NCI-H524 (cell line): ENCODE results near the gene ATF7IP2.
"Not testable (repeated sequence)": the region's sequence is repeated elsewhere in the genome, so short reads cannot be mapped to it uniquely, and the experiment has no call there.

Source experiments
- DNase-seq, 2 experiments: peaks; one replicate each; lab custom pipeline; 2025; lab: John Stamatoyannopoulos, UW

Gene ATF7IP2, protein sequence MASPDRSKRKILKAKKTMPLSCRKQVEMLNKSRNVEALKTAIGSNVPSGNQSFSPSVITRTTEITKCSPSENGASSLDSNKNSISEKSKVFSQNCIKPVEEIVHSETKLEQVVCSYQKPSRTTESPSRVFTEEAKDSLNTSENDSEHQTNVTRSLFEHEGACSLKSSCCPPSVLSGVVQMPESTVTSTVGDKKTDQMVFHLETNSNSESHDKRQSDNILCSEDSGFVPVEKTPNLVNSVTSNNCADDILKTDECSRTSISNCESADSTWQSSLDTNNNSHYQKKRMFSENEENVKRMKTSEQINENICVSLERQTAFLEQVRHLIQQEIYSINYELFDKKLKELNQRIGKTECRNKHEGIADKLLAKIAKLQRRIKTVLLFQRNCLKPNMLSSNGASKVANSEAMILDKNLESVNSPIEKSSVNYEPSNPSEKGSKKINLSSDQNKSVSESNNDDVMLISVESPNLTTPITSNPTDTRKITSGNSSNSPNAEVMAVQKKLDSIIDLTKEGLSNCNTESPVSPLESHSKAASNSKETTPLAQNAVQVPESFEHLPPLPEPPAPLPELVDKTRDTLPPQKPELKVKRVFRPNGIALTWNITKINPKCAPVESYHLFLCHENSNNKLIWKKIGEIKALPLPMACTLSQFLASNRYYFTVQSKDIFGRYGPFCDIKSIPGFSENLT

DNA sequence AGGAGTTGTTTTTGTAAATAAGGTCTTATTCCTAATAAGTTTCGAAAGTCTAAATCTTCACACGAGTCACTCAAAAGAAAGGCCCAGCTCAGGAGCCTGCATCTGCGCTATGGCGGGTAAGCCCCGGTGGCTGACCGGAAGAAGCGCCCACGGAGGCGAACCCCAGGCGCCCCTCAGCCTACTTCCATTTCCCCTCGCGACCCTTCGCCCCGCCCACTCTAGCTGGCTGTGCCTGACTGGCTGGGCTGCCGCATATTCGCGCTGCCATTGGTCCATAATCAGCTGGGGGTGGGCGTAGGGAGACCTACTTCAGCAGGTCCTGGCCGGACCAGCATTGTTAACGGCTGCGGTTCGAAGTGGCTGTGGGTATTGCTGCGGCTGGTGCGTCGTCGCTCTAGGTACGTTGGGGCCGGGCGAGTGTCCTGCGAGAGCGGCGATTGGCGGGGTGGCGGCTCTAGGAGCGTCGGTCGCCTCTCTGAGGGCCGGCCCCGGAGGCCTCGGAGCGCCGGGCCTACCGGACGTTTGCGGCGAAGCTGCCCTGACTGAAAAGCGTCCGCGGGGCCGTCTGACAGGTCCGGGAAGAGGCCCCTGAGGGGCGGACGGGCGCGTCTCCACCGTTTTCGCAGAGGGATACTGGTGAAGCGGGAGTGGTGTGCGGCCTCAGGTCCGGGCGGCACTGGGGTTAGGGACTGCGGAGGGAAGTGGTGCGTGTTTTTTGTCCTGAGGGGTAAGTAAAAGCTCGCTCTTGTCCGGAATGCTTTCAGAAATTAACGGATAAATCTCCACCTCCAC lies at the start of gene ATF7IP2:
Gene ATF7IP2 (plus strand): TSS at position 337 of the 792 bp plus-strand sequence. CDS start 44,560 bp downstream, outside the sequence.
- peak; percentile 85 to 90 for DNase-seq

DNA sequence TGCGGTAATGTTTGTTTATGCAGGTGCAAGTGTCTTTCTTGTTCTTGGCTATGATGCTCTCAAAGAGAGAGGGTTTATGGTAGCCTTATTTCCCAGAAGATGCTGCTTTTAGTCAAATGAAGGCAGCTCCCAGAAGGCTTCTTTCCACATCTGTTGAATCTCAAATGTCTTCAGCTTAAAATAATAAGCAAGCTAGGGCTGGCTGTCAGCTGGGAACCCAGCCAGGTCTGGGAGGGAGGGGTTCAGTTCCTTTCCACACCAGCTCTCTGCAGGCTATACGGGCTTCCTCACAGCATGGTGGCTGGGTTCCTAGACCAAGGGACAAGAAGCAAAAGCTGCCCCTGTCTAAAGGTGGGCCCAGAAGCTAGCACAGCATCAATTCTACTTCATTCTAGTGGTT lies 47.4 kb upstream of the ATF7IP2 start:
- peak; percentile 9 to 49 for DNase-seq

- DNase-seq, result no peak
Observed at GRCh38 chr16:10339777-10340732, 45.8 kb upstream of the ATF7IP2 start.

DNA sequence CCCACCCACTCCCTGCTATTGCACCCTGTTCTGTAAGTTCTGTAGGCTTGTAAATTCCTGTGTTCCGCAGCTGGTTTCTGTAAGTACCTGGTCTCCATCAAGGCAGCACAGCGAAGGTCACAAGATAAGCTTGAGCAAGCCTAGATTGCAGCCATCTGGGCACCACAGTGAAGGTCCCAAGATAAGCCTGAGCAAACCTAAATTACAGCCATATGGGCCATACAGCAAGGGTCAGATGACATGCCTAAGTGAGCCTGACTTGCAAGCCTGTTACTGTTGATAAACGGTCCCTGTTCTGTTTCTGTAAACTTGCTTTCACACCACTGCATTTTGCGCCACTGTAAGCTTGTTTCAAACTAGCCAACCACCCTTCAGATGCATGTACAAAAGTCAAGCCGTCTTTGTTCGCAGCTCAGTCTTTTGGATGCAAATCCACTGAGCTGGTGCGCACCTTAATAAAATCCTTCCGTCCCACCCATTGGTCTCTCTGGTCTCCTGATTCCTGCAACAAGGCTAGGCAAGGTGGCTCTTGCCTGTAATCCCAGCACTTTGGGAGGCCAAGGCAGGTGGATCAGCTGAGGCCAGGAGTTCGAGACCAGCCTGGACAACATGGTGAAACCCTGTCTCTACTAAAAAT lies 42.6 kb upstream of the ATF7IP2 start:
- DNase-seq, result peak in 1 of 2 experiments; percentile 21

GRCh38 chr16:10344699-10345098 lies 41.2 kb upstream of the ATF7IP2 start:
- DNase-seq, result not testable (repeated sequence)

DNA sequence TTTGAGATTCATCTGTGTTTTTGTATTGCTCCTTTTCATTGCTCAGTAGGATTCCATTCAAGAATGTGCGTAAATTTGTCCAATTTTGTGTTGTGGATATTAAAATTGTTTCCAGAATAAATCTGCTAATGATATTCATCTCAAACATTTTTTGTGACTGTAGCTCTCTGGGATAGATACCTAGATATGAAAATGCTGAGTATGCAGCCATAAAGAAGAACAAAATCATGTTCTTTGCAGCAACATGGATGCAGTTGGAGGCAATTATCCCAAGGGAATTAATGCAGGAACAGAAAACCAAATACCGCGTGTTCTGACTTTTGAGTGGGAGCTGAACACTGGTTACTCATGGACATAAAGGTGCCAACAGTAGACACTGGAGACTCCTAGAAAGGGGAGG lies 40.2 kb upstream of the ATF7IP2 start:
- no peak for DNase-seq

DNA sequence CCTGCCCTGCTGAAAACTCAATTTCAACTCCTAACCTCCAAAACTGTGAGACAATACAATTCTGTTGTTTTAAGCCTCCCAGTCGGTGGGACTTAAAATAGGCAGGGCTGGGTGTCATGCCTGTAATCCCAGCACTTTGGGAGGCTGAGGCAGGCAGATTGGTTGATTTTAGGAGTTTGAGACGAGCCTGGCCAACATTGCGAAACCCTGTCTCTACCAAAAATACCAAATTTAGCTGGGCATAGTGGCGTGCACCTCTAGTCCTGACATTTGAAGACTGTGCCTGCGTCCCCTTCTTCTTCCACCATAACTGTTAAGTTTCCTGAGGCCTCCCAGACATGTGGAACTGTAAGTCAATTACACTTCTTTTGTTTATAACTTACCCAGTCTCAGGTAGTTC lies 36.0 kb upstream of the ATF7IP2 start:
- DNase-seq, result no peak

DNA sequence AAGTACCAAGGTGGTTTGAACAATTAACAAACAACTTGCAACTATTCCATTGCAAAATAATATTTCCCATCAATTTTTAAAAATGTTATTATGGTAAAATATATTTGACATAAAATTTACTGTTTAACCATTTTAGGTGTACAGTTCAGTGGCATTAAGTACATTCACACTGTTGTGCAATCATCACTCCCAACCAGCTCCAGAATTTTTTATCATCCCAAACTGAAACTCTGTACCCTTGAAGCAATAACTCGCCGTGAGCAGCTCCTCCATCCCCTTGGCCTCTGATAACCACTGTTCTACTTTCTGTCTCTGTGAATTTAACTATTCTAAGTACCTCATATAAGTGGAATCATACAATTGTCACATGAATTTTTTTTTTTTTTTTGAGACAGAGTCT lies 33.6 kb upstream of the ATF7IP2 start:
- no peak for DNase-seq

GRCh38 chr16:10355589-10355988 lies 30.3 kb upstream of the ATF7IP2 start:
- DNase-seq, result no peak

GRCh38 chr16:10356870-10357842 lies 28.7 kb upstream of the ATF7IP2 start:
- DNase-seq, result no peak

- not testable (repeated sequence) for DNase-seq
Observed at GRCh38 chr16:10361747-10362076, 24.1 kb upstream of the ATF7IP2 start.

DNA sequence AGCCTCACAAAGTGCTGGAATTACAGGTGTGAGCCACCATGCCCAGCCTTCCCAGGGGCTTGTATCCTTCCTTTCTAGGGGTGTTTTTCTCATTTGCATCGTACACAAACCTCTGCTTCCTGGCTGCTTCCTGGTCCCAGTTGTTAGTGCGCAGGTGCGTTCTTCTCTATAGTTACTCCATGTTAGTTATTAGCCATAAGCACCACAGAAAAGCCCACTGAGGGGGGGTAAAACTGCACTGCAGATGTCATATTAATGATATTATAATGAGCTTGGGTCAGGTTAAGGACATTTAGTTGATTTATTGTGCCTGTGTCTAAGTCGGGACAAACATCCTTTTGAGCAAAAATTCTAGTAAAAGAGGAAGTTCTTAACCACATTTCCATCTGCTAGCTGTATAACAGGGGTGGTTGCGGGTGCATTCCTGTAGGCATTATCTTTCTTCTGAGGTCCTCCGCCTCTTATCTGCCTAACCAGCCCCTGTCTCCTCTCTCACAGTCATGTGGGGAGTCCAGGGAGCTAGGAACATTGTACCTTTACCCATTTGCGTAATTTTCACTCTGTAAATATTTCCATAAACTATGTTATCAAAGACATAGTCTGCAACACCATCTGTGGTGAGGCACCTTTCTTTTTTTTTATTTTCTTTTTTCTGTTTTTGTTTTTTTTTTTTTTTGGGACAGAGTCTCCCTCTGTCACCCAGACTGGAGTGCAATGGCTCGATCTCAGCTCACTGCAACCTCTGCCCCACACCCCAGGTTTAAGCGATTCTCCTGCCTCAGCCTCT lies 23.6 kb upstream of the ATF7IP2 start:
- DNase-seq, result no peak

- not testable (repeated sequence) for DNase-seq
Observed at GRCh38 chr16:10362864-10363197, 23.0 kb upstream of the ATF7IP2 start.

DNA sequence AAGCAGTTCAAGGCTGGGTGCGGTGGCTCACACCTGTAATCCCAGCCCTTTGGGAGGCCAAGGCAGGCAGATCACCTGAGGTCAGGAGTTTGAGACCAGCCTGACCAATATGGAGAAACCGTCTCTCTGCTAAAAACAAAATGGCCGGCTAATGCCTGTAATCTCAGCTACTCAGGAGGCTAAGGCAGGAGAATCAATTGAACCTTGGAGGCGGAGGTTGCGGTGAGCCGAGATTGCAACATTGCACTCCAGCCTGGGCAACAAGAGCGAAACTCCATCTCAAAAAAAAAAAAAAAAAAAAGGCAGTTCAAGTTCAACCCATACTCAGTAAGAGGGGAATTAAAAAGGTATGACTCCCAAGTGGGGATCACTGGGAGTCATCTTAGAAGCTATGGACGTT lies 19.2 kb upstream of the ATF7IP2 start:
- DNase-seq, result not testable (repeated sequence)

GRCh38 chr16:10367616-10368188 lies 18.2 kb upstream of the ATF7IP2 start:
- DNase-seq, result no peak

DNA sequence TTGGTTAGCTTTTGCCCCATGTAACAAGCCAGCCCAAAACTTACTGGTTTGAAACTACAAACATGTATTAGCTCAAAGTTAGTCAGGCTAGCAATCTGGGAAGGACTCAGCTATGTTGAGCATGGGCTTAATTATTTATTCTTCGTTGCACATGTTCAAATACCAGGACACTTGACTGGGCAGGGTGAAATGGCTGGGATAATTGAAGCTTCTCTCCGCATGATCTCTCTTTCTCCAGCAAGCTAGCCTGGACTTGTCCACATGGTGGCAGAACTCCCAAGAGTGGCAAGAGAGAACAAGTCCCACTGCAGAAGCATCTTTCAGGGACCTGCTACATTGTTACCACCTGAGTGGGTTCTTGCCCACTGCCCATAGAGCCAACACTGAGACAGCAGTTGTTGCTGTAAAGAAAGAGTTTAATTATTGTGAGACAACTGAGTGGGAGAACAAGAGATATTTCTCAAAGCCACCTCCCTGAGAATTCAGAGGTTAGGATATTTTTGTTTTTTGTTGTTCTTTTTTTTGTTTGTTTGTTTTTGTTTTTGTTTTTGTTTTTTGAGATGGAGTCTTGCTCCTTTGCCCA lies 16.8 kb upstream of the ATF7IP2 start:
- DNase-seq, result peak in 1 of 2 experiments; percentile 9

DNA sequence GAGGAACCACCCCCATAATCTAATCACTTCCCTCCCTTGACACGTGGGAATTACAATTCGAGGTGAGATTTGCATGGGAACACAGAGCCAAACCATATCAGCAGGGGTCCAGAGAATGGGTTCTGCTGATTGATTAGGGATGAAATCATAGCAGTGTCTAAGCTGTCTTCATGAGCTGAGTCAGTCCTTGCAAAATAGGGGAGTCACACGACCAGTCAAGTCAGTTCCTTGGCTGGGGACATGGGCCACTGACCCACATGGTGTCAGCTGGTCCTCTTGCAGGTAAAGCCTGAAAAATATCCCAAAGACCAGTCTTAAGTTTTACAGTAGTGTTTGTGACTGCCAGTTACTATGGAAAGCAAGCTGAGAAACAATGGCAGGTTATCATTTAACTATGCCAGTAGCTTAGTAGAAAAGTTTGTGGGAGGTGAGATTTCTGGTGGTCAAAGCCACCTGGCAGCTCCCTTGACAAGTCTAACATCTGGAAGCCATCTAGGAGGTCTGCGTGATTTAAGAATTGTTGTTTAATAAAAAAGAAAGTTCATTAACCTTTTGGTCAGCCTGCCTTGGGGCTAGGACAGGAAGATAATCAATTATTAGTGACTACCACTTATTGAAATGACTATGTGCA lies 15.7 kb upstream of the ATF7IP2 start:
- DNase-seq, result no peak

DNA sequence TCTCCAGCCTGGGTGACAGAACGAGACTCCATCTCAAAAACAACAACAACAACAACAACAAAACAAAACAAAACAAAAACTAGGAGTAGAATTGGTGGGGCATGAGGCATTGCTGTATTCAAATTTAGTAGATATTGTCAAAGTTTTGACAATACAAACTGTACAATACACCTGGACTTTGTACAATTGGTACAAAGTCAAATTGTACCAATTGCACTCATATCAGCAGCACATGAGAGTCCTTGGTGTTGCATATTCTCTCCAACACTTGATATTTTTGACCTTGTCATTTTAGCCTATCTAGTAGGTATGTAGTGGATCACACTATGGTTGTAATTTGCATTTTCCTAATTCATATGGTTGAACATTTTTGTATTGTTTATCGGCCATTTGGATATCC lies 14.3 kb upstream of the ATF7IP2 start:
- no peak for DNase-seq
